Calu3 (cell line): Measurements from ENCODE around the gene RNF151. TPM values are rescaled to one million over a fixed set of nuclear protein-coding genes. Genes with fewer than 3 reads are reported as not detected.
A peak's percentile ranks its signal among the peaks of the same experiment; 100 is the strongest.

ENCODE experiments used
- BruUV-seq: library from RNA; stranded (reverse); fragments of 400-500 nt; replicated peaks from 2 replicates; lab custom pipeline; 2021; lab: Mats Ljungman, UMichigan
- CTCF ChIA-PET: fragments of 300-600 bp; sonication (Branson Sonifier 250); formaldehyde crosslinking; loops from one replicate; lab custom pipeline; 2022; ENCODE audit warnings: antibody characterized with exemption; lab: Charles Lee
- DNase-seq: peaks from one replicate; pipeline ENCODE4 v3.0.0; 2022
- H3K27ac Mint-ChIP-seq: one replicate; pipeline ENCODE4 v1.8.0; 2022; ENCODE audit warnings: mixed read lengths; ENCODE audit not compliant: unreplicated experiment
- H3K27me3 Mint-ChIP-seq: one replicate; pipeline ENCODE4 v1.8.0; 2022; ENCODE audit warnings: mixed read lengths; ENCODE audit not compliant: unreplicated experiment
- H3K36me3 Mint-ChIP-seq: one replicate; pipeline ENCODE4 v1.8.0; 2022; ENCODE audit warnings: mild to moderate bottlenecking, moderate library complexity, mixed read lengths; ENCODE audit not compliant: insufficient read depth, unreplicated experiment
- H3K4me1 Mint-ChIP-seq: one replicate; pipeline ENCODE4 v1.8.0; 2022; ENCODE audit warnings: mild to moderate bottlenecking, low read depth, mixed read lengths; ENCODE audit not compliant: unreplicated experiment
- H3K4me3 Mint-ChIP-seq: one replicate; pipeline ENCODE4 v1.8.0; 2022; ENCODE audit warnings: mild to moderate bottlenecking, low read depth, moderate library complexity, mixed read lengths; ENCODE audit not compliant: unreplicated experiment
- H3K9me3 Mint-ChIP-seq: one replicate; pipeline ENCODE4 v1.8.0; 2022; ENCODE audit warnings: low read depth, mixed read lengths; ENCODE audit not compliant: unreplicated experiment
- intact Hi-C: fragments of 100-400 bp; cut with micrococcal nuclease; formaldehyde crosslinking; loops from one replicate; pipeline ENCODE4 v1.10.0; 2022; ENCODE audit not compliant: unreplicated experiment
- total RNA-seq: library from RNA; stranded (reverse); gene quantifications from 2 replicates; pipeline ENCODE4 v1.2.3, GENCODE V29; 2022
- TF ChIP-seq, protein P1 (sequence below): fragments of 200-600 bp; IDR thresholded peaks from one replicate; pipeline ENCODE4 v1.8.0; 2022; ENCODE audit warnings: antibody characterized with exemption; ENCODE audit not compliant: unreplicated experiment

RNF151 gene
- total RNA-seq, 1 experiment from 2014 or later: not detected

DNA sequence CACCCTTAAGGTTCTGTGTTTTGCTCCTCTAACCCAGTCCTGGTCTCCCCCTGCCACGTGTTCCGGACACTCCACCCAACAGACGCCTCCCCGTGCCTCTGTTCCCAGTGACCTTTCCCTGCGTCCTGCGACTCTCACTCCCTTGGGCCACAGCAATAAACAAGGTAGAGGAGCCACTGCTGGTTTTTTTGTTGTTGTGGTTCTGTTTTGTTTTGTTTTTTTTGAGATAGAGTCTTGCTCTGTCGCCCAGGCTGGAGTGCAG is 49.2 kb downstream of the RNF151 start:
- H3K4me1 Mint-ChIP-seq: peaks cover 7% of the 10 kb centered on the region
- TF ChIP-seq, protein P1, sequence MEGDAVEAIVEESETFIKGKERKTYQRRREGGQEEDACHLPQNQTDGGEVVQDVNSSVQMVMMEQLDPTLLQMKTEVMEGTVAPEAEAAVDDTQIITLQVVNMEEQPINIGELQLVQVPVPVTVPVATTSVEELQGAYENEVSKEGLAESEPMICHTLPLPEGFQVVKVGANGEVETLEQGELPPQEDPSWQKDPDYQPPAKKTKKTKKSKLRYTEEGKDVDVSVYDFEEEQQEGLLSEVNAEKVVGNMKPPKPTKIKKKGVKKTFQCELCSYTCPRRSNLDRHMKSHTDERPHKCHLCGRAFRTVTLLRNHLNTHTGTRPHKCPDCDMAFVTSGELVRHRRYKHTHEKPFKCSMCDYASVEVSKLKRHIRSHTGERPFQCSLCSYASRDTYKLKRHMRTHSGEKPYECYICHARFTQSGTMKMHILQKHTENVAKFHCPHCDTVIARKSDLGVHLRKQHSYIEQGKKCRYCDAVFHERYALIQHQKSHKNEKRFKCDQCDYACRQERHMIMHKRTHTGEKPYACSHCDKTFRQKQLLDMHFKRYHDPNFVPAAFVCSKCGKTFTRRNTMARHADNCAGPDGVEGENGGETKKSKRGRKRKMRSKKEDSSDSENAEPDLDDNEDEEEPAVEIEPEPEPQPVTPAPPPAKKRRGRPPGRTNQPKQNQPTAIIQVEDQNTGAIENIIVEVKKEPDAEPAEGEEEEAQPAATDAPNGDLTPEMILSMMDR: no peak
- DNase-seq: no peak
- intact Hi-C loops: no loop called here
- TSS peak; percentile 35 for BruUV-seq
- no peak overlapping the region for H3K4me3 Mint-ChIP-seq
- H3K27me3 Mint-ChIP-seq: peaks cover 35% of the 10 kb centered on the region
- CTCF ChIA-PET: interaction anchor here (0.5 to 2.1 kb wide), 2 partner anchors 12 to 15 kb away, joined by 3 to 9 read pairs; no protein-coding TSS in a partner anchor
- H3K9me3 Mint-ChIP-seq: no peaks in the 10 kb centered on the region
- H3K36me3 Mint-ChIP-seq: no peaks in the 10 kb centered on the region
- H3K27ac Mint-ChIP-seq: no peak overlapping the region

DNA sequence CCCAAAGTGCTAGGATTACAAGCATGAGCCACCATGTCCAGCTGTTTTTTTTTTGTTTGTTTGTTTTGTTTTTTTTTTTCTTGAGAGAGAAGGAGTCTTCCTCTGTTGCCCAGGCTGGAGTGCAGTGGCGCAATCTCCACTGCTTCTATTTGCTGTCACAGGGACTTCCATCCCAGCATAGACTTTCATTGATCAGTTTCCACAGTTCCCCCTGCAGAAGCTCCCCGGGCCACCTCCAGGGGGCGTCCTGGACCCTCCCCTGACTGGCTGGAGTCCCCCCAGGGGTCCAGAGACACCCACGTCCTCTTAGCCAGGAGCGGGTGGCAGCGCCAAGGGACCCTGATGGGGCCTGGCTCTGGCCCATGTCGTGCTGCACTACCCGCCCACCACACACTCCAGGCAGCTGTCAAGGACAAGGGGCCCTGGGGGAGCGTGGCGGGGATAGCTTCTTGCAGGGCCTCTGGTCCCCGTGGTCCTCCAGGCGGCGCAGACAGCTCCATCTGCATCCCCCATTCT is 49.8 kb downstream of the RNF151 start:
- Mint-ChIP-seq H3K4me1 (peaks cover 8% of the 10 kb centered on the region), H3K9me3 (no peaks in the 10 kb centered on the region), H3K36me3 (peaks cover 2% of the 10 kb centered on the region), H3K27me3 (peaks cover 41% of the 10 kb centered on the region), H3K4me3 (no peak overlapping the region), H3K27ac (no peak overlapping the region)
- CTCF ChIA-PET: interaction anchor here (0.5 to 2.1 kb wide), 2 partner anchors 13 to 16 kb away, joined by 3 to 9 read pairs; no protein-coding TSS in a partner anchor
- DNase-seq: peak; percentile 36
- TF ChIP-seq, protein P1: peak; percentile 71
- no TSS peak for BruUV-seq
- intact Hi-C loops: no loop called here

Other genes starting within 250 kb of the RNF151 start
- gene NME3, start 195.3 kb upstream of the RNF151 start, total RNA-seq: 64.3 and 73.1 TPM in 2 replicates
- gene EME2, start 194.0 kb upstream of the RNF151 start, total RNA-seq: 30.8 and 42.2 TPM in 2 replicates
- gene MRPS34, start 193.7 kb upstream of the RNF151 start, total RNA-seq: 128 and 135 TPM in 2 replicates
- 44.3 and 45.2 TPM in 2 replicates for gene SPSB3, start 184.3 kb upstream of the RNF151 start, total RNA-seq
- gene NUBP2, start 183.9 kb upstream of the RNF151 start, total RNA-seq: 91.8 and 98.1 TPM in 2 replicates
- not detected in 2 replicates for gene IGFALS, start 173.2 kb upstream of the RNF151 start, total RNA-seq
- gene HAGH, start 140.0 kb upstream of the RNF151 start, total RNA-seq: 48.0 and 48.2 TPM in 2 replicates
- 33.1 and 43.3 TPM in 2 replicates for gene FAHD1, start 139.7 kb upstream of the RNF151 start, total RNA-seq
- not detected in 2 replicates for gene MEIOB, start 94.7 kb upstream of the RNF151 start, total RNA-seq
- gene HS3ST6, start 48.4 kb upstream of the RNF151 start, total RNA-seq: 0.29 TPM in 1 of 2 replicates, not detected in the other
- 20.3 and 27.1 TPM in 2 replicates for gene MSRB1, start 23.7 kb upstream of the RNF151 start, total RNA-seq
- not detected in 2 replicates for gene RPL3L, start 12.2 kb upstream of the RNF151 start, total RNA-seq
- 148 and 153 TPM in 2 replicates for gene NDUFB10, start 7.3 kb upstream of the RNF151 start, total RNA-seq
- gene RPS2, start 2.0 kb upstream of the RNF151 start, total RNA-seq: 2,674 and 2,950 TPM in 2 replicates
- 62.0 and 71.1 TPM in 2 replicates for gene TBL3, start 5.2 kb downstream of the RNF151 start, total RNA-seq
- 10.1 and 11.8 TPM in 2 replicates for gene NOXO1, start 14.6 kb downstream of the RNF151 start, total RNA-seq
- 40.8 and 43.5 TPM in 2 replicates for gene GFER, start 17.3 kb downstream of the RNF151 start, total RNA-seq
- gene SYNGR3, start 23.1 kb downstream of the RNF151 start, total RNA-seq: 3.6 and 3.8 TPM in 2 replicates
- 72.4 and 73.1 TPM in 2 replicates for gene ZNF598, start 43.0 kb downstream of the RNF151 start, total RNA-seq
- gene NPW, start 52.9 kb downstream of the RNF151 start, total RNA-seq: 1.5 and 4.2 TPM in 2 replicates
- 15.7 and 22.0 TPM in 2 replicates for gene NHERF2, start 60.0 kb downstream of the RNF151 start, total RNA-seq
- gene NTHL1, start 81.0 kb downstream of the RNF151 start, total RNA-seq: 32.8 and 33.8 TPM in 2 replicates
- gene TSC2, start 81.1 kb downstream of the RNF151 start, total RNA-seq: 170 and 194 TPM in 2 replicates
- 82.0 and 86.0 TPM in 2 replicates for gene PKD1, start 169.0 kb downstream of the RNF151 start, total RNA-seq
- 10.8 and 12.3 TPM in 2 replicates for gene RAB26, start 181.8 kb downstream of the RNF151 start, total RNA-seq
- gene TRAF7, start 188.9 kb downstream of the RNF151 start, total RNA-seq: 118 and 127 TPM in 2 replicates
- 1.4 and 2.6 TPM in 2 replicates for gene CASKIN1, start 229.7 kb downstream of the RNF151 start, total RNA-seq
- gene MLST8, start 238.6 kb downstream of the RNF151 start, total RNA-seq: 58.0 and 59.7 TPM in 2 replicates
- gene BRICD5, start 244.0 kb downstream of the RNF151 start, total RNA-seq: 15.8 and 17.3 TPM in 2 replicates
- gene PGP, start 248.0 kb downstream of the RNF151 start, total RNA-seq: 45.0 and 49.6 TPM in 2 replicates